GM18507 (cell line): ENCODE data around the gene PUM1.
"Not testable (repeated sequence)": the region's sequence is repeated elsewhere in the genome, so short reads cannot be mapped to it uniquely, and the experiment has no call there.

Experiments used
- DNase-seq: peaks from one replicate; pipeline ENCODE4 v3.0.0; 2011; ENCODE audit warnings: low read depth; ENCODE audit not compliant: insufficient read length; ENCODE audit errors: extremely low spot score
- FAIRE-seq: peaks from 2 replicates; lab custom pipeline; 2011; peaks lifted over from hg19 to GRCh38; lab: Jason Lieb, UNC

PUM1 gene

DNA sequence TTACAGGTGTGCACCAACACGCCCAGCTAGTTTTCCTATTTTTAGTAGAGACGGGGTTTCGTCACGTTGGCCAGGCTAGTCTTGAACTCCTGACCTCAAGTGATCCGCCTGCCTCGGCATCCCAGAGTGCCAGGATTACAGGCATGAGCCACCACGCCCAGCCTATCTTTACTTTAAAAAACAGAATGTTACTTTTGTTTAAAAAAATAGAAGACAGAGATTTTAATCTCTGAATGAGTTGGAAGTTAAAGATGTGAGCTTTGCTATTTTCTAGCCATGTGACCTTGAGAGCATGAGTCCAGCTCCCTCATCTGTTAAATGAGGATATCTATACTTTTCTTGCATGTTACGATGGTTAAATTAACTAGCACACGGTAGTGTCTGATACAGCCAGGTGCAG is 3.9 kb upstream of the PUM1 start:
- FAIRE-seq (no peak), DNase-seq (no peak)

DNA sequence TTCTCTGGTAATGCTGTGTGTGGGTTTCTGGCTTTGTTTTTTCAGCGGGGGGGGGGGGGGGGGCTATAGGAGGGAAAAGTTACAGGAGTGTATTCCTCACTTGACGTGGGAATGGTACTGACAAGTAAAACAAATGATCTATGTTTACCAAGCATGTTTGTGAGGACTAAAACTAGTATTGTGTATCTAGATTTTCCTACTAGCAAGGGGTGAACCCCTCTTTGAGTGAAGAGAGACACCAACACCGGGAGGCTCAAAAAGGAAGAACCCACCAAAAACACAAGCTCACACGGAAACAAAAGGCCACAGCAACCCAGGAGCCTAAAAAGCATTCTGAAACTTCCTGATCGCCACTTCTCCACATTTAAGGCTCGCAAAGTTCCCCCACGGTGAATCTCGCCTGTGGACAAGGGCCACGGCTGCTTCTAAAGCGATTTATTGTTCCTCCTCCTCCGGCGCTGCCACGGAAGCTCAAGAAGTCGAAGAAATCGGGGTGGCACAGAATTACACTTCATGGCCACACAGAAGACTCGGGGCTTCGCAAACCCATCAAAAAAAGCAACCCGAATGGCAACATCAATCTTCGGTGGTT is 703 bp downstream of the PUM1 start:
- DNase-seq (no peak), FAIRE-seq (peak; percentile 56)

DNA sequence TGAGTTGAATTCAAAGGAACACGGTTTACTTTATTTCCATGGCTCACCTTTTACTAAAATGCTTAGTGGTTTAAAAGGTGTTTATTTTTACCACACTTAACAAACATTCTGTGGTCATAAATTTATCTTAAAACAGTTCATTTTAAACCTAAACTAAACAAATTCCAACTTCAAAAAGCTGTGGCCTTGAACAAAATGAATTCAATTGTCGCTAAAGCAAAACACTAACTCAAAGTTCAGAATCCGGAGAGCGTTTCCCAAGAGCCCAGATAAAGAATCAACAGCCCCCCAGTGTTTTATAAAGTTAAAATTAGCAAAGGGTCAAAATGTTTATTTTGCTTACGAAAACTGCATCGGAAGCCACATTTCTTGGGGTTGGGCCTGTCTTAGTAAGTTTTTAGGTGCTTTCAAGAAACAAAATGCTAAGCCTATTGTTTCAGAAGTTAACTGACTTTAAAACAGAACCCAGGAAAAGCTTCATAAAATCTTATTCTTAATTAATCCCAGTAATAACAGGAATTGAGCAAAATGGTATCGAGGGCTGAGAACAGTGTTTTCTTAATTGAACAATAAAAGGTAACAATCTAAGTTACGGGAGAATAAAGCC is 1.3 kb downstream of the PUM1 start:
- FAIRE-seq (no peak), DNase-seq (no peak)

DNA sequence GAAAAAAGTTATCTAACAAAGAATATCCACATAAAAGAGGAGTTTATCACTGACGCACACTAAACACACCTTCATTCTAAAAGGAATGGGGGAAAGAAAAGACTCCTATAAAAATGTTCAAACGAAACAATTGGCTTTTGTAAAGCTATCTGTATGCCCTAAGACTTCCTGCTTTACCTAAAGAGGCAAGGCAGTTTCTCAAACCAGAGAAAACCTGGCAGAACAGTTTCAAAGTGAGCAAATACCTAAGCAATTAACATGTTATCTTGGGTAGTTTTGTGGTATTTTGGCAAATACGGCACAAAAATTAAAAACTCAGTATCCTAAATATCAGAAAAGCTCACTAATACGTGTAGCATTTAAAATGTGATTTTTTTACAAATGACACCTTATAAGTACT is 1.9 kb downstream of the PUM1 start:
- DNase-seq, result no peak
- peak; percentile 56 for FAIRE-seq

DNA sequence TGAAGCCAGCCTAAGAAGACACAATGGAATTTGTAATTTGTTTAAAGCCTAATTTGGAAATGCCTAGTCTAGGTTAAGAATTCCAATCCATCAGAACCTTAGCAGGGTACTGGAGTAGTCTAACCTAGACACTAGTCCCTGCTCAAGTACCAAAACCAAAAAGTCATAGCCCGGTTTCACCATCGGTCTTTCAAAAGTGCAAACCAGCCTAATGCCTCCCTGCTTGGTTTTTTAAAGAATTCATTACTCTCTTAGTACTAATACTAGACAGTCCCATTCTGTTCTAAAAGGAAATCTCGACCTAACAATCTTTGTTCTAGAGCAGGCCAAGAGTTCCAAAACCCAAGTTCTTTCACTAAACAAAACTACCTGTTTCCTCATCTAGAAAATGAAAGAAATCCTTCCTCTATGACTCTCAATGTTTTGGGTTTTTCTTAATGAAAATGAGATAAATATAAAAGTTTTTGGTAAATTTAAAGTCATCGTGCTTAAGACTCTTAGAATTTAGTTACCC is 2.6 kb downstream of the PUM1 start:
- FAIRE-seq (peak; percentile 52), DNase-seq (no peak)

DNA sequence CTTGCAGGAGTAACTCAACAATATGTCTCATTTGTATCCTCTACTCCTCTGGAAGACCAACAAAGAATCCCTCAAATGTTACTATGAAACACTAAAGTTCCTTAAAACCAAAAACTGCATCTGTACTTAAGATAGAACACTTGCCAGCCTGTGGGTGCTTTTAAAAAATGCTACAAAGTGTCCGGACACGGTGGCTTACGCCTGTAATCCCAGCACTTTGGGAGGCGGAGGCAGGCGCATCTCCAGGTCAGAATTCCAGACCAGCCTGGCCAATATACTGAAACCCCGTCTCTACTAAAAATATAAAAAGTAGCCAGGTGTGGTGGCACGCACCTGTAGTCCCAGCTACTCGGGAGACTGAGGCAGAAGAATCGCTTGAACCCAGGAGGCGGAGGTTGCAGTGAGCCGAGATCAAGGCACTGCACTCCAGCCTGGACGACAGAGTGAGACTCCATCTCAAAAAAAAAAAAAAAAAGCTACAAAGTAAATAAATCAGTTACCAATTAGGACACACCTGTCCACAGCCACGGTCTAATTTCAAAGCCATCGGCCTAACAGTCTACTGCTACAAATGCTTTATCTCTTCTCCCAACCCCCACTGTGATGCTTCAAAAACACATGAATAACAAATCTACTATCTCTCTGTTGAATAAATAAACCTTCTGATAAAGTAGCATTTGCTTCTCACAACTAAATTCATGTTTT is 3.2 kb downstream of the PUM1 start:
- FAIRE-seq, result not testable (repeated sequence)

DNA sequence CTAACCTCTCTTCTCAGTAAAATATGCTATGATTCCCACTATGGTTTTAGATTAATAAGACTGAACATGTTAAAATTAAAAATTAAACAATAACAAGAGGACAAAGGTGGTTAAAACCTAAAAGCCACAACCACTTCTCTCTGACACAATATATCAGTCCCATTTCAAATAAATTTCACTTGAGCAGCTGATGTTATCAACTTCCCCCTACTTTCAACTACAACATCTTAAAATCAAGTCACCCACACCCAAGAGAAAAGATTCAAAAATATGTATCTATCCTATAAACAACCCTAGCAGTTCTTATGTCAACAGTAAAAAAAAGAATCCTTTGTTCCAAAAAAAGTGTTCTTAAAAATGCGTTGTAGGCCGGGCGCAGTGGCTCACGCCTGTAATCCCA is 7.5 kb downstream of the PUM1 start:
- FAIRE-seq (no peak), DNase-seq (no peak)

More for the DNA sequence above, 3.2 kb downstream of the PUM1 start:
- DNase-seq, result not testable (repeated sequence)

DNA sequence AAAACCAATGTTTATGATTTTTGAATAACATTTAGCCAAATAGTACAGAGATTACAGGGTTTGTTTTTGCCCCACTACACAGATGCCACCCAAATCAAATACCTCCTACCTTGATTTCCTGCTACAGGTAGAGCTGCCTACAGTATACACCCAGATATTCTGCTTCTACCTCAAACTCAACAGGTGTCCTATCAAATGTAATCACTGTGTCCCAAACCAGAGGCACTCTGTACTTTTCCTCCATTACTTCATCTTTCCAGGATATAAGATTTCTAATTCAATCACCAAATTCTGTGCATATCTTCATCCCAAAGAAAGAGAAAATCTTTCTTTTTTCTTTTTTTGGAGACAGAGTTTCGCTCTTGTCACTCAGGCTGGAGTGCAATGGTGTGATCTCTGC is 9.6 kb downstream of the PUM1 start:
- FAIRE-seq (no peak), DNase-seq (no peak)

DNA sequence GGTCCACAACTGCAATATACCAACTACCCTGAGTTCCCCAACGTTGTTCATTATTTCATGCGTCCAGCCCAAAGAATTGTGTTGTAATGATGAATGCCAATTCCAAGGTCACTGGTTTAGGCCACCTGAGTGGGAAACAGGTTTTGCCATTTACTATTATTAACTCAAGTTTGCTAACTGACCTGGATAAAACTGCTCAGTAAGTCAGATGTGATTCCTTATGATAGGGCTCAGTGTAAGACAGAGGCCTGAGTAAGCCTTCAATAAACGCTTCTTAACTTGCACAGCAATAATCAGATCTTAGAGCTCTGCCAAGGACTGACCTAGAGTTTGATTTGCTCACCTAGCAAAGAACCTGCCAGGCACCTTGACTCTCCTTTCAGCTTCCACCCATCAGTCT is 10.0 kb downstream of the PUM1 start:
- FAIRE-seq (no peak), DNase-seq (no peak)

DNA sequence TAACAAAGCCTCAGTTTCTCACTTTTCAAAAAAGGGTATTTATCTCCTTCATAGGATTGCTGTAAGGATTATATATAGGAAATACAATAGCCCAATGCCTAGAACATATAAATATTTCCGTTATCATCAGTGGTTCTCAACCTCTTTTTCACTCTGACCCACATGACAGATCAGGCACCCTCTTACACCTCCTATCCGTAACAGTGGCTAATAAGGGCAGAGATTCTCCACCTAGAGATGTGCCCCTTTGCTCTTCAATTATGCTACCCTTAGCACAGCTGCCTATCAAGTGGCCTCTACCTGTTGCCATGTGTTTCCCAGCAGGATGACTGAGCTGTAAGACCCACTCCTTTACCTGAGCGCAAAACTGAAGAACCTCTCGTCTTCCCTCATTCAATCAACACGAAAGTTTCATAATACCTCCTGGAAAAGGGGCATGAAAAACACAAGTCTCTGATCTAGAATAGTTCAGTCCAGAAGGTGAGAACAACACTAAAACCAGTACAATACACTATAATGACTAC is 10.5 kb downstream of the PUM1 start:
- no peak for FAIRE-seq
- DNase-seq, result no peak

DNA sequence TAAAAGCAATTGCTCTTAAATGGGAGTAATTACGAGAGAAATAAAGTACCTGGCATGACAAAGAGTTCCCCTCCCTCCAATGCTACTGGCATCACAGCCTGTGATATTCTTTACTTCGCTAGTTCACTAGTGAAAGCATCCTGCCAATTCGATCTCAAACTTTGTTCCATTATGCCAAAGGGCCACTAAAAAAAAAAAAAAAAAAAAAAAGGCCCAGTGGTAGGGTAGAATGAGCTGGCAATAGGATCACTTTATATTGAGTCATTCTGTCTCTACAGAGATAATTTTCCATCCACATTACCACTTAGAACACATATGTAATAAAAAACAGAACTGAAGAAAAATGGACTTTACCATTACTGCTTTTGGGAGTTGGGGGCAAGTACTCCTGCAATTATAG is 11.2 kb downstream of the PUM1 start:
- FAIRE-seq, result no peak
- DNase-seq, result no peak

DNA sequence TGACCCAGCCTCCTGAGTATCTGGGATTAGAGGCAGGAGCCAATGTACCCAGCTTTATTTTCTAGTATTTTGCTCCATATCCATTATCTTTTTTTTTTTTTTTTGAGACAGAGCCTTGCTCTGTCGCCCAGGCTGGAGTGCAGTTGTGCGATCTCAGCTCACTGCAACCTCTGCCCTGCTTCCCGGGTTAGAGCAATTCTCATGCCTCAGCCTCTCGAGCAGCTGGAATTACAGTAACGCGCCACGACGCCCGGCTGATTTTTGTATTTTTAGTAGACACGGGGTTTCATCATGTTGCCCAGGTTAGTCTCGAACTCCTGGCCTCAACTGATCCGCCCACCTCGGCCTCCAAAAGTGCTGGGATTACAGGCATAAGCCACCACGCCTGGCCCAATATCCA is 12.9 kb downstream of the PUM1 start:
- not testable (repeated sequence) for DNase-seq, FAIRE-seq

DNA sequence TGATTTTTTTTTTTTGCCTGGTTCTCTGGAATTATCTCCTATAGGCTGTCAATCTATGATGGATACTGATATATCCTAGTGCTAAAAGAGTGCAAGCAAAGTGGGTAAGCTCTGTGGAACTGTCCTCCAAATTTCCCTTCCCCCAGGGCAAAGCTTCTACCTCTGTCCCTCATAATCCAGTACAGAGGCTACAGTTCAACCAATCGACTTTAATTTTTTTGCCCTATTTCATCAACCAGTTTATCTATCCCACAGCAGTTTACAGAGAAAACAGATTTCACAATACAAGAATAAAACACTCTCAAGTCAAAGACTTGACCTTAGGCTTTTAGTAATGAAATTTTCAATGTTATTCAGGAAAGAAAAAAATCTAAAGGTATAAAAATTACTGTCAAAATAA is 13.9 kb downstream of the PUM1 start:
- DNase-seq (no peak), FAIRE-seq (no peak)

DNA sequence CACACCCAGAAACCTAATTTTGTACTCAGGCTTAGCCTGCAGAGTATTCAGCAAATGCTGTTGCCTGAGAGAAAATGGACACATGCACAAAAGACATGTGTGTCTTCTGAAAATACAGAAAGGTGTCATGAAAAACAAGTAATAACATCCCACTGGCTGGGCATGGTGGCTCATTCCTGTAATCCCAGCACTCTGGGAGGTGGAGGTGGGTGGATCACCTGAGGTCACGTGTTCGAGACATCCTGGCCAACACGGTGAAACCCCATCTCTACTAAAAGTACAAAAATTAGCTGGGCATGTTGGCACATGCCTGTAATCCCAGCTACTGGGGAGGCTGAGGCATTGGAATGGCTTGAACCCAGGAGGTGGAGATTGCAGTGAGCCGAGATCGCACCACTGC is 18.0 kb downstream of the PUM1 start:
- not testable (repeated sequence) for DNase-seq, FAIRE-seq

DNA sequence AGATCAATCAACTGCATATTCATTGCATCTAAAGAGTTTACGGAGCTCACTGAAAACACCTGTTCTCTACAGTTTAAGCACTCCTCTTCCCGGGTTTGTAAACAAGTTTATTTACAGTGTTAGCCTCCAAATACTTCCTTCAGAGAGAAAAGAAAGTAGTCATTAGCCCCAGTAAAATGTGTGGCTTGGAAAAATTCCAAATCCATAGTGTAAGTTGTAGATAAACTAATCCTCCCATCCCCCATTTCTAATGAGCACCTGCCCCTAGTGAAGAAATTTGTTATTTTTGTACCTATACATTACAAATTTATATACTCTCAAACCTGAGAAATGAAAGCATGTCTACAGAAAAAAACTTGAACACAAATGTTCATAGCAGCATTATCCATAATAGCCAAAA is 21.9 kb downstream of the PUM1 start:
- DNase-seq, result no peak
- no peak for FAIRE-seq

DNA sequence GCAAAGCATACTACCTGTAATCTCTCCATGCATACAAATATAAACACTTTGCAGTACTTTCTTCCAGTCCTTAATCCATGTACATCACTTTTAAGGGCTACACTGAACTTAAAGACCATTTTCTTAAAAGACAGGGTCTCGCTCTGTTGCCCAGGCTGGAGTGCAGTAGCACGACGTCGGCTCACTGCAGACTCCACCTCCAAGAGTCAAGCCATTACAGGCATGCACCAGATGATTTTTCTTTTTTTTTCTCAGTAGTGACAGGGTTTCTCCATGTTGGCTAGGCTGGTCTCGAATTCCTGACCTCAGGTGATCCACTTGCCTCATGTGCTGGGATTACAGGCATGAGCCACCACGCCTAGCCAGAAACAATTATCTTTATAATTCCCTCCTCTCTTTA is 22.9 kb downstream of the PUM1 start:
- DNase-seq, result no peak
- FAIRE-seq, result no peak

DNA sequence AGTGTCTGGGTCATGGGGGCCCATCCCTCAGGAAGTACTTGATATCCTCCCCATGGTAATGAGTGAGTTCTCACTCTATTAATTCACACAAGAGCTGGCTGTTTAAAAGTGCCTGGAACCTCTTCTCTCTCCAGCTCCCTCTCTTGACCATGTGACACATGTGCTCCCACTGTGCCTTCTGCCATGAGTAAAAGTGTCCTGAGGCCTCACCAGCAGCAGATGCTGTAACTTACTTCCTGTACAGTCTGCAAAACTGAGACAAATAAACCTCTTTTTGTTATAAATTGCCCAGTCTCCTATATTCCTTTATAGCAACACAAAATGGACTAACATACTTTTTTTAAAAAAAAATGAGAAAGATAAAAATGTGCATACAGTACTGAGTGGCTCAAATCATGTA is 24.0 kb downstream of the PUM1 start:
- DNase-seq (no peak), FAIRE-seq (no peak)

DNA sequence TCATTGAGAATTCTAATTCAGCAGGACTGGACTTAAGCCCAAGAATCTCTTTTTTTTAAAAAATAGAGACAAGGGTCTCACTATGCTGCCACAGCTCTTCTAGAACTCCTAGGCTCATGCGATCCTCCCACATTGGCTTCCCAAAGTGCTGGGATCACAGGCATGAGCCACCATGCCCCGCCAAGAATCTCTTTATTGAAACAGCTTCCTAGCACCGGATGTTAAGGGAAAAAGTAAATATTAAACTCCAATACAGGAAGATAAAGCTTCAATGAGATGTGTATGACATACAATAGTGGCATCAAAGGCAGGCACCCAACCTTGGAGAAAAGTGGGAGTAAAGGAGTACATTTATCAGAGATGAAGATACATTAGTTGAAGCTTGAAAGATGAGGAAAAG is 25.5 kb downstream of the PUM1 start:
- DNase-seq, result no peak
- no peak for FAIRE-seq

DNA sequence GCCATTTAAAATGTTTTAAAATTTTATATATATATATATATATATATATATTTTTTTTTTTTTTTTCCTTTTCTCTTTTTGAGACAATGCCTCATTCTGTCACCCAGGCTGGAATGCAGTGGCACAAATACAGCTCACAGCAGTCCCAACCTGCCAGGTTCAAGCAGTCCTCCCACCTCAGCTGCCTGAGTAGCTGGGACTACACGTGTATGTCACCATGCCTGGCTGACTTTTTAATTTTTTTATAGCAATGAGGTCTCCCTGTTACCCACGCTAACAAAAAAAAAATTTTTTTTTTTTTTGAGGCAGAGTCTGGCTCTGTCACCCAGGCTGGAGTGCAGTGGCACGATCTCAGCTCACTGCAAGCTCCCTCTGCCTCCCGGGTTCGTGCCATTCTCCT is 26.6 kb downstream of the PUM1 start:
- not testable (repeated sequence) for FAIRE-seq, DNase-seq

DNA sequence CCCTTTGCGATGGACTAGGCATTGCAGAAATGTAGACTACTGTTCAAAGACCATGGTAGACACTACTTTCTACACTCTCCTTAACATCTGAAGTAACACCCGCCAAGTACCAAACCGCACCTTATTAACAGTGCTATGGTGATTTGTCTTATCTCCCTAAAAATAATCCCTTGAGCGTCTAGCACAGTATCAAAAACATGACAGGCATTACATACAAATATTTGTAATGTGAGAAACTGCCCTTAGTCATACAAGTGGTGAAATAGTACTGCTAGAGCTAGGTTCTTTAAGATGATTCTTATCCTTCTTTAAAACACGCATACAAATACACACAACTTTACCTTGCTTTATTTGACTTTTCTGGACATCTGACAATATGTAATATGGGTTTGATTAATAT is 27.2 kb downstream of the PUM1 start:
- FAIRE-seq, result no peak

More for the DNA sequence above, 27.2 kb downstream of the PUM1 start:
- DNase-seq, result no peak
